ENCODE results near the gene GPR85. TPM values are rescaled to one million over a fixed set of nuclear protein-coding genes. Genes with fewer than 3 reads are reported as not detected.

The GPR85 gene
- total RNA-seq = not detected

GRCh38 chr7:113086431-113086888 is at the start of gene GPR85:
Gene GPR85, minus strand, starts transcription at chr7:113086827. Its CDS starts 2,106 bp downstream, at chr7:113084721.

GRCh38 chr7:113118074-113118959 is 31.7 kb upstream of the GPR85 start, which contains the start of gene SMIM30:
Gene SMIM30, minus strand, starts transcription at chr7:113118554. Its CDS starts 976 bp downstream, at chr7:113117578.

Other genes with a start within 250 kb of the GPR85 start
- 10 to 100 TPM; 20.5 to 21.6 TPM for gene SMIM30, start 31.7 kb upstream of the GPR85 start, total RNA-seq